ENCODE data around the gene KIF16B. TPM values are rescaled to one million over a fixed set of nuclear protein-coding genes. Genes with fewer than 3 reads are reported as not detected.

Gene KIF16B
- total RNA-seq, 6 donors from 2014 or later, result 18.4 to 114 (median 26.3) TPM

GRCh38 chr20:16308754-16309153 is 264.5 kb downstream of the KIF16B start:
- no peaks in the 10 kb centered on the region for H3K27me3 ChIP-seq
- 77 to 88% methylated on average over 2 of the region's 2 CpGs for WGBS, 2 donors
- peaks cover 0 to 7% (median 0%) of the 10 kb centered on the region in 4 donors for H3K36me3 ChIP-seq
- H3K27ac ChIP-seq, result no peak overlapping the region
- no peaks in the 10 kb centered on the region for H3K4me1 ChIP-seq
- DNase-seq, result no peak
- H3K4me3 ChIP-seq, result no peak overlapping the region
- ATAC-seq (ENCODE audit: low FRiP score in 2 of 2), result no peak
- TF ChIP-seq POLR2A (IDR thresholded peaks at IDR 0.05), result no peak
- TF ChIP-seq POLR2AphosphoS5 (IDR thresholded peaks at IDR 0.05), result no peak
- peaks cover 0 to 2% (median 1%) of the 10 kb centered on the region in 4 donors for H3K9me3 ChIP-seq

GRCh38 chr20:16302818-16303217 is 270.4 kb downstream of the KIF16B start:
- Histone ChIP-seq H3K4me3 (no peak overlapping the region), H3K36me3 (no peaks in the 10 kb centered on the region), H3K4me1 (no peaks in the 10 kb centered on the region), H3K27ac (no peak overlapping the region), H3K27me3 (no peaks in the 10 kb centered on the region), H3K9me3 (peaks cover 5 to 20% (median 13%) of the 10 kb centered on the region in 4 donors)
- ATAC-seq (ENCODE audit: low FRiP score in 2 of 2) (no peak), DNase-seq (no peak)
- no peak for TF ChIP-seq POLR2AphosphoS5 (IDR thresholded peaks at IDR 0.05)
- TF ChIP-seq, protein P1, sequence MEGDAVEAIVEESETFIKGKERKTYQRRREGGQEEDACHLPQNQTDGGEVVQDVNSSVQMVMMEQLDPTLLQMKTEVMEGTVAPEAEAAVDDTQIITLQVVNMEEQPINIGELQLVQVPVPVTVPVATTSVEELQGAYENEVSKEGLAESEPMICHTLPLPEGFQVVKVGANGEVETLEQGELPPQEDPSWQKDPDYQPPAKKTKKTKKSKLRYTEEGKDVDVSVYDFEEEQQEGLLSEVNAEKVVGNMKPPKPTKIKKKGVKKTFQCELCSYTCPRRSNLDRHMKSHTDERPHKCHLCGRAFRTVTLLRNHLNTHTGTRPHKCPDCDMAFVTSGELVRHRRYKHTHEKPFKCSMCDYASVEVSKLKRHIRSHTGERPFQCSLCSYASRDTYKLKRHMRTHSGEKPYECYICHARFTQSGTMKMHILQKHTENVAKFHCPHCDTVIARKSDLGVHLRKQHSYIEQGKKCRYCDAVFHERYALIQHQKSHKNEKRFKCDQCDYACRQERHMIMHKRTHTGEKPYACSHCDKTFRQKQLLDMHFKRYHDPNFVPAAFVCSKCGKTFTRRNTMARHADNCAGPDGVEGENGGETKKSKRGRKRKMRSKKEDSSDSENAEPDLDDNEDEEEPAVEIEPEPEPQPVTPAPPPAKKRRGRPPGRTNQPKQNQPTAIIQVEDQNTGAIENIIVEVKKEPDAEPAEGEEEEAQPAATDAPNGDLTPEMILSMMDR (IDR thresholded peaks at IDR 0.05), result no peak
- TF ChIP-seq POLR2A (IDR thresholded peaks at IDR 0.05), result no peak
- TF ChIP-seq EP300 (IDR thresholded peaks at IDR 0.05), result no peak
- 0 to 98% methylated on average over 1 of the region's 1 CpG for WGBS, 2 donors

DNA sequence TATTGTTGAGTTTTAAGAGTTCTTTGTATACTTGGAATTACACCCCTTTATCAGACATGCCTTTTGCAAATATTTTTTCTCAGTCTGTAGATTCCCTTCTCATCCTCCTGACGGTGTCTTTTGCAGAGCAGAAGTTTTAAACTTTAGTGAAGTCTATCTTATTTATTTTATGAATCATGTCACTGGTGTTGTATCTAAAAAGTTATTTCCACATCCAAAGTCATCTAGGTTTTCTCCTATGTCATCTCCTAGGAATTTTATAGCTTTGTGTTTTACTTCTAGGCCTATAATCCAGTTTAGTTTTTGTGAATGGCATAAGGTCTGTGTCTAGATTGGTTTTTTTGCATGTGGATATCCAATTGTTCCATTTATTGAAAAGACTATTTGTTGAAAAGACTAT is 271.3 kb downstream of the KIF16B start:
- TF ChIP-seq, protein P1 (IDR thresholded peaks at IDR 0.05), result no peak
- no peak for TF ChIP-seq POLR2A (IDR thresholded peaks at IDR 0.05)
- TF ChIP-seq POLR2AphosphoS5 (IDR thresholded peaks at IDR 0.05), result no peak
- no peak for TF ChIP-seq EP300 (IDR thresholded peaks at IDR 0.05)
- DNase-seq (no peak), ATAC-seq (ENCODE audit: low FRiP score in 2 of 2) (no peak)
- Histone ChIP-seq H3K4me1 (no peaks in the 10 kb centered on the region), H3K9me3 (peaks cover 5 to 20% (median 13%) of the 10 kb centered on the region in 4 donors), H3K27me3 (no peaks in the 10 kb centered on the region), H3K36me3 (no peaks in the 10 kb centered on the region), H3K4me3 (no peak overlapping the region), H3K27ac (no peak overlapping the region)
- 95 to 100% methylated on average over 1 of the region's 1 CpG for WGBS, 2 donors

GRCh38 chr20:16299897-16300296 is 273.4 kb downstream of the KIF16B start:
- ATAC-seq (ENCODE audit: low FRiP score in 2 of 2) (no peak), DNase-seq (no peak)
- H3K4me1 ChIP-seq, result no peaks in the 10 kb centered on the region
- WGBS, 2 donors, result 64% methylated on average over 6 of the region's 6 CpGs
- H3K36me3 ChIP-seq, result no peaks in the 10 kb centered on the region
- no peaks in the 10 kb centered on the region for H3K27me3 ChIP-seq
- peaks cover 5 to 20% (median 13%) of the 10 kb centered on the region in 4 donors for H3K9me3 ChIP-seq
- TF ChIP-seq, protein P1 (IDR thresholded peaks at IDR 0.05), result no peak
- no peak for TF ChIP-seq POLR2A (IDR thresholded peaks at IDR 0.05)
- no peak for TF ChIP-seq POLR2AphosphoS5 (IDR thresholded peaks at IDR 0.05)
- no peak for TF ChIP-seq EP300 (IDR thresholded peaks at IDR 0.05)
- no peak overlapping the region for H3K27ac ChIP-seq
- no peak overlapping the region for H3K4me3 ChIP-seq

DNA sequence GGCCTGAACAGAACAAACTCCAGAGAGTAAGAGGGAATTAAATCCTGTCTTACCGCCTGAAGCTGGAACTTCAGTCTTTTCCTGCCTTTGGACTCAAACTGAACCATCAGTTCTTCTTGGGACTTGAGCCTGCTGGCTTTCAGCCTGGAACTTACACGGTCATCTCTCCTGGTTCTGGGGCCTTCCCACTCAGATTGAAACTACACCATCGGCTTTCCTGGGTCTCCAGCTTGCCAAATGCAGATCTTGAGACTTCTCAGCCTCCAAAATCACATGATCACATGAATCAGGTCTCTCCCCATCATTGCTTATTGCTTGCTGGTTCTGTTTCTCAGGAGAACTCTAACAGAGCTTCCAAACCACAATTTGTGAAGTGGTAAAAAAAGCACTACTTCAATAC is 276.3 kb downstream of the KIF16B start:
- Histone ChIP-seq H3K36me3 (no peaks in the 10 kb centered on the region), H3K4me1 (no peaks in the 10 kb centered on the region), H3K27ac (no peak overlapping the region), H3K27me3 (no peaks in the 10 kb centered on the region), H3K4me3 (no peak overlapping the region), H3K9me3 (no peaks in the 10 kb centered on the region)
- DNase-seq (no peak), ATAC-seq (ENCODE audit: low FRiP score in 2 of 2) (peak in 1 of 2 donors; percentile 45)
- TF ChIP-seq, protein P1 (IDR thresholded peaks at IDR 0.05), result no peak
- no peak for TF ChIP-seq POLR2AphosphoS5 (IDR thresholded peaks at IDR 0.05)
- TF ChIP-seq EP300 (IDR thresholded peaks at IDR 0.05), result no peak
- TF ChIP-seq POLR2A (IDR thresholded peaks at IDR 0.05), result no peak
- 84 to 98% methylated on average over 3 of the region's 3 CpGs for WGBS, 2 donors
